H1 (cell line): Measurements from ENCODE around the gene SRSF1. TPM values are rescaled to one million over a fixed set of nuclear protein-coding genes. Genes with fewer than 3 reads are reported as not detected.

ENCODE experiments used
- SUZ12 ChIP-seq: fragments of 200-600 bp; sonication (generic); IDR thresholded peaks from 2 replicates; pipeline ENCODE4 v1.6.1; 2012; ENCODE audit warnings: mild to moderate bottlenecking, inconsistent platforms, low read length, moderate library complexity, mixed read lengths
- polyA plus RNA-seq, 7 experiments: library from polyadenylated mRNA; depleted of rRNA in 3 of 7; stranded (reverse) in 5 of 7; unstranded in 2 of 7; fragments of >200 nt in 5 of 7; fragments of 200-250 nt in 2 of 7; gene quantifications; 1 replicate in 5 of 7; 2 replicates in 1 of 7; 4 replicates in 1 of 7; pipeline versions ENCODE4 v1.2.1 to v1.2.3, GENCODE V29; 2011 to 2013; ENCODE audit warnings: missing spikeins in 2 of 7, mixed read lengths in 2 of 7
- total RNA-seq: library from RNA; stranded (reverse); fragmentation: NEBNext Ultra II Directional; extraction: Animal tissue kit (Norgen Biotek cat#: 25700); gene quantifications from 2 replicates; pipeline ENCODE4 v1.2.1, GENCODE V29; 2021
- TF ChIP-seq, protein P1 (sequence below): fragments of 300-600 bp; sonication (generic); IDR thresholded peaks from 2 replicates; pipeline ENCODE4 v1.7.1; 2012; ENCODE audit warnings: low read length, moderate library complexity, mild to moderate bottlenecking, inconsistent platforms; ENCODE audit not compliant: insufficient replicate concordance

Gene SRSF1
- total and polyA plus RNA-seq, 2 of the 8 experiments (the other 6 are each of a cell fraction or from before 2014, with no cell fraction given): 149 to 429 TPM

DNA sequence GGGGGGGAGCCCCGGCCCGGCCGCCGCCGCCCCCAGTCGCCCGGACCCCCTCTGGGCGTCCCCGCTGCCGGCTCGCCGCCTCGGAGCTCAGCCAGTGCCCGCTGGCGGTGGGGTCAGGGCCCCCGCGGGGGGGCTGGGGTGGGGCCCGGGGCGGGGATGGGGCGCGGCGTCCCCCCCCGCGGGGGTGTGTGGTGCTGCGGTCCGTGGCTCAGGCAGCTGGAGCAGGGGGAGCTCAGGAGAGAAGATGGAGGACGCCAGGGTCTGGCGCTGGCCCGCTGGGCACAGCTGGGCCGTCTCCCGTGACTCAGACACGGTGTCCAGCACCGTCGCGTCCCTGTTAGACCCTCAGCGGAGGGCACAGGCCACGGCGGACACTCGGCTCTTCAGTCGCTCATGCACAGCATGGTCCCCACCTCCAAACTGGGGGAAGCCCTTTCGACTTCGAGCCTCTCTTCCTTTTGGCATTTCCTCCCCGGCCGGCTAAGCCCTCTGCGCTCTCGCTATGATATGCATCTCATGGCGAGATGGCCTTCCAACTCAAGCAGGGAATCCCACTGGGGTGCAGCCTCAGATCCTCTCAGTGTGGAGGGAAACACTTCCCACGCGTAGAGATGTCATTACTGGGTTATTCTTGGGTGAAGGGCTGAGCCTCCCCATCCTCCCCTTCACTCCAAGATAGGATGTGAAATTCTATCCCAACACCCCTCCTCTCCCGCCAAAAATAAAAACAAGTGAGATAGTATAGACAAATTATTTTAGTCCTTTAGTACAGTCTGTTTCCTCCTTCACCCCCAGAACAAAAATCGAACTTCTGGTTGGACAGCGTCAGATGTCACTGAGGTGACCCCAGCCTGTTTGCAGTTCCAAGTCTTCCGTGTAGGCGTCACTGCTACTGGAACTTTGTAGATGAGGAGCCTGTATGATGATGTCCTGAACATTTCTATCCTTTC, 18.5 kb downstream of the SRSF1 start (continued):
- TF ChIP-seq, protein P1, sequence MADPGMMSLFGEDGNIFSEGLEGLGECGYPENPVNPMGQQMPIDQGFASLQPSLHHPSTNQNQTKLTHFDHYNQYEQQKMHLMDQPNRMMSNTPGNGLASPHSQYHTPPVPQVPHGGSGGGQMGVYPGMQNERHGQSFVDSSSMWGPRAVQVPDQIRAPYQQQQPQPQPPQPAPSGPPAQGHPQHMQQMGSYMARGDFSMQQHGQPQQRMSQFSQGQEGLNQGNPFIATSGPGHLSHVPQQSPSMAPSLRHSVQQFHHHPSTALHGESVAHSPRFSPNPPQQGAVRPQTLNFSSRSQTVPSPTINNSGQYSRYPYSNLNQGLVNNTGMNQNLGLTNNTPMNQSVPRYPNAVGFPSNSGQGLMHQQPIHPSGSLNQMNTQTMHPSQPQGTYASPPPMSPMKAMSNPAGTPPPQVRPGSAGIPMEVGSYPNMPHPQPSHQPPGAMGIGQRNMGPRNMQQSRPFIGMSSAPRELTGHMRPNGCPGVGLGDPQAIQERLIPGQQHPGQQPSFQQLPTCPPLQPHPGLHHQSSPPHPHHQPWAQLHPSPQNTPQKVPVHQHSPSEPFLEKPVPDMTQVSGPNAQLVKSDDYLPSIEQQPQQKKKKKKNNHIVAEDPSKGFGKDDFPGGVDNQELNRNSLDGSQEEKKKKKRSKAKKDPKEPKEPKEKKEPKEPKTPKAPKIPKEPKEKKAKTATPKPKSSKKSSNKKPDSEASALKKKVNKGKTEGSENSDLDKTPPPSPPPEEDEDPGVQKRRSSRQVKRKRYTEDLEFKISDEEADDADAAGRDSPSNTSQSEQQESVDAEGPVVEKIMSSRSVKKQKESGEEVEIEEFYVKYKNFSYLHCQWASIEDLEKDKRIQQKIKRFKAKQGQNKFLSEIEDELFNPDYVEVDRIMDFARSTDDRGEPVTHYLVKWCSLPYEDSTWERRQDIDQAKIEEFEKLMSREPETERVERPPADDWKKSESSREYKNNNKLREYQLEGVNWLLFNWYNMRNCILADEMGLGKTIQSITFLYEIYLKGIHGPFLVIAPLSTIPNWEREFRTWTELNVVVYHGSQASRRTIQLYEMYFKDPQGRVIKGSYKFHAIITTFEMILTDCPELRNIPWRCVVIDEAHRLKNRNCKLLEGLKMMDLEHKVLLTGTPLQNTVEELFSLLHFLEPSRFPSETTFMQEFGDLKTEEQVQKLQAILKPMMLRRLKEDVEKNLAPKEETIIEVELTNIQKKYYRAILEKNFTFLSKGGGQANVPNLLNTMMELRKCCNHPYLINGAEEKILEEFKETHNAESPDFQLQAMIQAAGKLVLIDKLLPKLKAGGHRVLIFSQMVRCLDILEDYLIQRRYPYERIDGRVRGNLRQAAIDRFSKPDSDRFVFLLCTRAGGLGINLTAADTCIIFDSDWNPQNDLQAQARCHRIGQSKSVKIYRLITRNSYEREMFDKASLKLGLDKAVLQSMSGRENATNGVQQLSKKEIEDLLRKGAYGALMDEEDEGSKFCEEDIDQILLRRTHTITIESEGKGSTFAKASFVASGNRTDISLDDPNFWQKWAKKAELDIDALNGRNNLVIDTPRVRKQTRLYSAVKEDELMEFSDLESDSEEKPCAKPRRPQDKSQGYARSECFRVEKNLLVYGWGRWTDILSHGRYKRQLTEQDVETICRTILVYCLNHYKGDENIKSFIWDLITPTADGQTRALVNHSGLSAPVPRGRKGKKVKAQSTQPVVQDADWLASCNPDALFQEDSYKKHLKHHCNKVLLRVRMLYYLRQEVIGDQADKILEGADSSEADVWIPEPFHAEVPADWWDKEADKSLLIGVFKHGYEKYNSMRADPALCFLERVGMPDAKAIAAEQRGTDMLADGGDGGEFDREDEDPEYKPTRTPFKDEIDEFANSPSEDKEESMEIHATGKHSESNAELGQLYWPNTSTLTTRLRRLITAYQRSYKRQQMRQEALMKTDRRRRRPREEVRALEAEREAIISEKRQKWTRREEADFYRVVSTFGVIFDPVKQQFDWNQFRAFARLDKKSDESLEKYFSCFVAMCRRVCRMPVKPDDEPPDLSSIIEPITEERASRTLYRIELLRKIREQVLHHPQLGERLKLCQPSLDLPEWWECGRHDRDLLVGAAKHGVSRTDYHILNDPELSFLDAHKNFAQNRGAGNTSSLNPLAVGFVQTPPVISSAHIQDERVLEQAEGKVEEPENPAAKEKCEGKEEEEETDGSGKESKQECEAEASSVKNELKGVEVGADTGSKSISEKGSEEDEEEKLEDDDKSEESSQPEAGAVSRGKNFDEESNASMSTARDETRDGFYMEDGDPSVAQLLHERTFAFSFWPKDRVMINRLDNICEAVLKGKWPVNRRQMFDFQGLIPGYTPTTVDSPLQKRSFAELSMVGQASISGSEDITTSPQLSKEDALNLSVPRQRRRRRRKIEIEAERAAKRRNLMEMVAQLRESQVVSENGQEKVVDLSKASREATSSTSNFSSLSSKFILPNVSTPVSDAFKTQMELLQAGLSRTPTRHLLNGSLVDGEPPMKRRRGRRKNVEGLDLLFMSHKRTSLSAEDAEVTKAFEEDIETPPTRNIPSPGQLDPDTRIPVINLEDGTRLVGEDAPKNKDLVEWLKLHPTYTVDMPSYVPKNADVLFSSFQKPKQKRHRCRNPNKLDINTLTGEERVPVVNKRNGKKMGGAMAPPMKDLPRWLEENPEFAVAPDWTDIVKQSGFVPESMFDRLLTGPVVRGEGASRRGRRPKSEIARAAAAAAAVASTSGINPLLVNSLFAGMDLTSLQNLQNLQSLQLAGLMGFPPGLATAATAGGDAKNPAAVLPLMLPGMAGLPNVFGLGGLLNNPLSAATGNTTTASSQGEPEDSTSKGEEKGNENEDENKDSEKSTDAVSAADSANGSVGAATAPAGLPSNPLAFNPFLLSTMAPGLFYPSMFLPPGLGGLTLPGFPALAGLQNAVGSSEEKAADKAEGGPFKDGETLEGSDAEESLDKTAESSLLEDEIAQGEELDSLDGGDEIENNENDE: no peak
- no peak for TF ChIP-seq SUZ12
- TF ChIP-seq, all 59 proteins: peak for 11
